ENCODE measurements around the gene LGALS3.
A peak's percentile ranks its signal among the peaks of the same experiment; 100 is the strongest.

Gene LGALS3

DNA sequence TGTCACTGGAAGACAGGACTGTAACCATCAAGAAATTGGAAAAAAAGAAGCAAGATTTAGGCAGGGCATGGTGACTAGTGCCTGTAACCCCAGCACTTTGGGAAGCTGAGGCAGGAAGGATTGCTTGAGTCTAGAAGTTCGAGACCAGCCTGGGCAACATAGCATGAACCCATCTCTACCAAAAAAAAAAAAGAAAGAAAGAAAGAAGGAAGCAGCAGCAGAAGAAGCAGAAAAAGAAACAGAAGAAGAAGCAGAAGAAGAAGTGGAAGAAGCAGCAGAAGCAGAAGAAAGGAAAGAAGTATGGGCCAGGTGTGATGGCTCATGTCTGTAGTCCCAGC is 30.5 kb upstream of the LGALS3 start:
- H3K4me2 ChIP-seq (ENCODE audit: low read length), result no peak overlapping the region
- H3K9ac ChIP-seq, result no peak overlapping the region
- no peaks in the 10 kb centered on the region for H3K79me2 ChIP-seq
- H3K27me3 ChIP-seq (ENCODE audit: control insufficient read depth, insufficient read depth, low read length), result no peaks in the 10 kb centered on the region
- TF ChIP-seq, protein P1, sequence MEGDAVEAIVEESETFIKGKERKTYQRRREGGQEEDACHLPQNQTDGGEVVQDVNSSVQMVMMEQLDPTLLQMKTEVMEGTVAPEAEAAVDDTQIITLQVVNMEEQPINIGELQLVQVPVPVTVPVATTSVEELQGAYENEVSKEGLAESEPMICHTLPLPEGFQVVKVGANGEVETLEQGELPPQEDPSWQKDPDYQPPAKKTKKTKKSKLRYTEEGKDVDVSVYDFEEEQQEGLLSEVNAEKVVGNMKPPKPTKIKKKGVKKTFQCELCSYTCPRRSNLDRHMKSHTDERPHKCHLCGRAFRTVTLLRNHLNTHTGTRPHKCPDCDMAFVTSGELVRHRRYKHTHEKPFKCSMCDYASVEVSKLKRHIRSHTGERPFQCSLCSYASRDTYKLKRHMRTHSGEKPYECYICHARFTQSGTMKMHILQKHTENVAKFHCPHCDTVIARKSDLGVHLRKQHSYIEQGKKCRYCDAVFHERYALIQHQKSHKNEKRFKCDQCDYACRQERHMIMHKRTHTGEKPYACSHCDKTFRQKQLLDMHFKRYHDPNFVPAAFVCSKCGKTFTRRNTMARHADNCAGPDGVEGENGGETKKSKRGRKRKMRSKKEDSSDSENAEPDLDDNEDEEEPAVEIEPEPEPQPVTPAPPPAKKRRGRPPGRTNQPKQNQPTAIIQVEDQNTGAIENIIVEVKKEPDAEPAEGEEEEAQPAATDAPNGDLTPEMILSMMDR (IDR thresholded peaks at IDR 0.05), result no peak
- no peak overlapping the region for H3K27ac ChIP-seq
- H3K36me3 ChIP-seq (ENCODE audit: control insufficient read depth, insufficient read depth, low read length), result no peaks in the 10 kb centered on the region
- H2AFZ ChIP-seq, result no peak overlapping the region
- no peak overlapping the region for H3K4me3 ChIP-seq (ENCODE audit: low read depth, low read length)
- H3K4me1 ChIP-seq, result no peaks in the 10 kb centered on the region
- H3K9me3 ChIP-seq (ENCODE audit: control insufficient read depth, low read length), result no peaks in the 10 kb centered on the region

DNA sequence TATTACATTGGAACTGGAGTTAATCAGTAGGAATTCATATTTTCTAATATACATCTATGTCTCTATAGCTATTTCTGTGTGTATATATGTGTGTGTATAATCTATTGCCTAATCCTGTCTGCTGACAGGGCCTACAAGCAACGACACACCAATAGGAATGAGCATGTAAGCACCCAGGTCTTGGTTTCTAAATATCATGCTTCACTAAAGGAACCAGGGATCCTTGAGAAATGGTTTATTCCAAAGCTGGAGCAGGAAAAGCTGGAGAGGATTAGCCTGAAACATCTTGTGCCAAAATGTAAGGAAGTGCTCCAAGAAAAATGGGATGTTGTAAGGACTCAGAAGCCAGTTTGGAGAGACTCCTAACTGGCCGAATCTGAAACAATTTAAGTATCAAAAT is 29.3 kb upstream of the LGALS3 start:
- no peaks in the 10 kb centered on the region for H3K27me3 ChIP-seq (ENCODE audit: control insufficient read depth, insufficient read depth, low read length)
- no peak overlapping the region for H3K27ac ChIP-seq
- H3K4me1 ChIP-seq, result no peaks in the 10 kb centered on the region
- no peak overlapping the region for H2AFZ ChIP-seq
- TF ChIP-seq, protein P1 (IDR thresholded peaks at IDR 0.05), result no peak
- H3K4me3 ChIP-seq (ENCODE audit: low read depth, low read length), result no peak overlapping the region
- H3K4me2 ChIP-seq (ENCODE audit: low read length), result no peak overlapping the region
- no peak overlapping the region for H3K9ac ChIP-seq
- no peaks in the 10 kb centered on the region for H3K79me2 ChIP-seq
- H3K36me3 ChIP-seq (ENCODE audit: control insufficient read depth, insufficient read depth, low read length), result no peaks in the 10 kb centered on the region
- no peaks in the 10 kb centered on the region for H3K9me3 ChIP-seq (ENCODE audit: control insufficient read depth, low read length)

DNA sequence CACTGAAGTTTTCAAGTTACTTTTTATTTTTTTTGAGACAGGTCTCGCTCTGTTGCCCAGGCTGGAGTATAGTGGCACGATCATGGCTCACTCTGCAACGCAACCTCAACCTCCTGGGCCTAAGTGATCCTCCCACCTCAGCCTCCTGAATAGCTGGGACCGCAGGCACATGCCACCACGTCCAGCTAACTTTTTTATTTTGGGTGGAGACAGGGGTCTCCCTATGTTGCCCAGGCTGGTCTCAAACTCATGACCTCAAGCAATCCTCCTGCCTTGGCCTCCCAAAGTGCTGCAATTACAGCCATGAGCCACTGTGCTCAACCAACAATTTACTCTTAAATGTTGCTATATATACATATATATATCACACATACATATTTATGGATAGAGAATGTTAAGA is 27.4 kb upstream of the LGALS3 start:
- Histone ChIP-seq H2AFZ (no peak overlapping the region), H3K27ac (peak overlapping the region; percentile 13), H3K4me1 (no peaks in the 10 kb centered on the region), H3K9ac (no peak overlapping the region), H3K27me3 (ENCODE audit: control insufficient read depth, insufficient read depth, low read length) (no peaks in the 10 kb centered on the region), H3K79me2 (no peaks in the 10 kb centered on the region), H3K36me3 (ENCODE audit: control insufficient read depth, insufficient read depth, low read length) (no peaks in the 10 kb centered on the region), H3K4me2 (ENCODE audit: low read length) (no peak overlapping the region), H3K4me3 (ENCODE audit: low read depth, low read length) (no peak overlapping the region), H3K9me3 (ENCODE audit: control insufficient read depth, low read length) (no peaks in the 10 kb centered on the region)
- TF ChIP-seq, protein P1 (IDR thresholded peaks at IDR 0.05), result no peak

DNA sequence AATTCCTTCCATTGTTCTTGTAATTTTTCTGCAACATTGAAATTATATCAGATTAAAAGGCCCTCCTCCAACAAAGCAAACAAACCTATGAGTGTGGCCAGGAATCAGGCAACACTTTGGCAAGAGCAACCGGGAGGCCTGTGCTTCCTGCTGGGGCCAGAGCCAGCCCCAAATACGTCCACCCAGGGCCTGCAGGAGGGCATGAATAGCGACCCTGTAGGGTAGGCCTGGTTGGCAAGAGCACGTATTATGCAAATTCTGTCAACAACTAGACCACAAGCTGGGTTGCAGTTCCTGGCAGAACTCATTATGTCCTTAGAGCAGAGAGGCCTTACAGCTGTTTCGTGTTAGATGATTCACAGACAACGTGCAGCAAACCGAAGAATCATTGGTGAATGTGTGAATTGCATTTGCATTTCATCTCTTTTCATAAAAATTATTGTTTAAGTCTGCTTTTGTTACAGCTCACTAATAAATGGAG is 26.9 kb upstream of the LGALS3 start:
- no peak overlapping the region for H3K4me3 ChIP-seq (ENCODE audit: low read depth, low read length)
- no peaks in the 10 kb centered on the region for H3K9me3 ChIP-seq (ENCODE audit: control insufficient read depth, low read length)
- H2AFZ ChIP-seq, result no peak overlapping the region
- H3K27me3 ChIP-seq (ENCODE audit: control insufficient read depth, insufficient read depth, low read length), result no peaks in the 10 kb centered on the region
- no peak overlapping the region for H3K4me2 ChIP-seq (ENCODE audit: low read length)
- H3K4me1 ChIP-seq, result no peaks in the 10 kb centered on the region
- TF ChIP-seq, protein P1 (IDR thresholded peaks at IDR 0.05), result no peak
- no peak overlapping the region for H3K9ac ChIP-seq
- H3K27ac ChIP-seq, result peak overlapping the region; percentile 13
- no peaks in the 10 kb centered on the region for H3K36me3 ChIP-seq (ENCODE audit: control insufficient read depth, insufficient read depth, low read length)
- no peaks in the 10 kb centered on the region for H3K79me2 ChIP-seq

DNA sequence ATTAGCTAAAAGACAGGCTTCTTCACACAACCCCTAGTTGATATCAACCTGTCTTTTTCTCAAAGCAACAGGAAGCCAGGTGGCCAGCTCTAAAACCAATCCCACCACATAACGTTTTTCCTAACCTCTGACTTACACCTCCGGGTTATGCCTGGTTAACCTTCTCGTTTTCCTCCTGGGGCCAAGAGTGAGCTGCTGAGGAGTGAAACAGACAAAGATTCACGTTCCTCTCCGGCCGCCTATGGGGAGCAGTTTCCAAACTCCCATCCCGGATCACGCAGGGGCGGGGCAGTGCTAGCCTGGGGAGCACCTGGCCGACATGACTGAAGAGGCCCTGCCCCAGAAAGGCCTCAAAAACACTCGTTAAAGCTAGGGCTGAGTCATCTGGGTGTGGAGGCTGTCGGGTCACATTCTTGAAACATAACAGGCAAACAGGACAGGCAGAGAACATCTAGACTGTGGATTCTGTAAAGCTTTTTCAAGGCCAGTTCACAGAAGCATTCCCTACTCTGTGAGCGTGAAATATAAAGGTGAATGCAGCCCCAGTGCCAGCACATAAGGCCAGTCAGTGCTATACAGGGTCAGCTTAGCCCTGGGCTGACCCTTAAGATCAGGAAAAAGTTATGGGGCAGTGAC is 25.9 kb upstream of the LGALS3 start:
- Histone ChIP-seq H3K9ac (no peak overlapping the region), H3K4me1 (peaks cover 4% of the 10 kb centered on the region)

More for the DNA sequence above, 25.9 kb upstream of the LGALS3 start:
- no peak overlapping the region for H3K4me3 ChIP-seq (ENCODE audit: low read depth, low read length)
- H3K27ac ChIP-seq, result peak overlapping the region; percentile 30
- H3K36me3 ChIP-seq (ENCODE audit: control insufficient read depth, insufficient read depth, low read length), result no peaks in the 10 kb centered on the region
- no peaks in the 10 kb centered on the region for H3K9me3 ChIP-seq (ENCODE audit: control insufficient read depth, low read length)
- H2AFZ ChIP-seq, result peak overlapping the region; percentile 14
- H3K4me2 ChIP-seq (ENCODE audit: low read length), result no peak overlapping the region
- no peaks in the 10 kb centered on the region for H3K27me3 ChIP-seq (ENCODE audit: control insufficient read depth, insufficient read depth, low read length)
- H3K79me2 ChIP-seq, result no peaks in the 10 kb centered on the region
- TF ChIP-seq, protein P1 (IDR thresholded peaks at IDR 0.05), result no peak
